Esophagus muscularis mucosa (tissue), 4 donors: ENCODE data around the gene ZFAND4. TPM values are rescaled to one million over a fixed set of nuclear protein-coding genes. Genes with fewer than 3 reads are reported as not detected.
"Not testable (repeated sequence)": the region's sequence is repeated elsewhere in the genome, so short reads cannot be mapped to it uniquely, and the experiment has no call there.

Experiments used
- DNase-seq: peaks from one replicate; pipeline ENCODE4 v3.0.0-alpha.2; 2017; ENCODE audit errors: extremely low spot score
- H3K27ac ChIP-seq, 4 donors: fragments of 200-600 bp; sonication (generic); replicated peaks in 1 of 4; 1 replicate in 3 of 4; 2 replicates in 1 of 4; pipeline ENCODE4 v1.5.1; 2016 to 2019; ENCODE audit warnings: mild to moderate bottlenecking in 1 of 4
- H3K27me3 ChIP-seq, 4 donors: fragments of 200-600 bp; sonication (generic); one replicate each; pipeline versions ENCODE4 v1.5.1 to v1.6.0; 2016 to 2019
- H3K36me3 ChIP-seq, 4 donors: fragments of 200-600 bp; sonication (generic); one replicate each; pipeline ENCODE4 v1.5.1; 2016 to 2019
- H3K4me1 ChIP-seq, 4 donors: fragments of 200-600 bp; sonication (generic); one replicate each; pipeline ENCODE4 v1.5.1; 2016 to 2019
- H3K4me3 ChIP-seq, 4 donors: fragments of 200-600 bp; sonication (generic); 1 replicate in 2 of 4; 2 replicates in 2 of 4; pipeline ENCODE4 v1.5.1; 2016 to 2019; ENCODE audit warnings: mild to moderate bottlenecking in 4 of 4, moderate library complexity in 1 of 4
- H3K9me3 ChIP-seq, 4 donors: fragments of 200-600 bp; sonication (generic); 1 replicate in 3 of 4; 2 replicates in 1 of 4; pipeline ENCODE4 v1.5.1; 2016 to 2019
- EP300 ChIP-seq: sonication (generic); formaldehyde crosslinking; IDR thresholded peaks from one replicate; pipeline ENCODE4 v1.6.1; 2017; ENCODE audit warnings: antibody characterized with exemption
- POLR2A ChIP-seq: fragments of 450-650 bp; IDR thresholded peaks from one replicate; pipeline ENCODE4 v1.6.1; 2017; ENCODE audit warnings: antibody characterized with exemption, moderate library complexity, mild to moderate bottlenecking, low read depth
- POLR2AphosphoS5 ChIP-seq, 2 donors: sonication (generic); formaldehyde crosslinking; IDR thresholded peaks; one replicate each; pipeline ENCODE4 v1.6.1; 2017; ENCODE audit warnings: antibody characterized with exemption in 2 of 2
- WGBS: methylation state at CpG from one replicate; pipeline ENCODE4 v1.1.5; 2018; 5-methylcytosine and 5-hydroxymethylcytosine counted together
- intact Hi-C: fragments of 100-400 bp; cut with DNase I; formaldehyde crosslinking; loops from one replicate; pipeline ENCODE4 v1.15.1; 2023
- total RNA-seq, 4 donors: library from RNA; depleted of rRNA; stranded (reverse); fragments of >200 nt; gene quantifications; one replicate each; pipeline versions ENCODE4 v1.1.0 to v1.2.1, GENCODE V29; 2016
- TF ChIP-seq, protein P1 (sequence below), 3 experiments: fragments of 200-600 bp in 2 of 3; fragments of 450-650 bp in 1 of 3; sonication (generic) in 2 of 3; IDR thresholded peaks; one replicate each; pipeline ENCODE4 v1.5.1; 2017 to 2019; ENCODE audit warnings: antibody characterized with exemption in 3 of 3, mild to moderate bottlenecking in 2 of 3, moderate library complexity in 1 of 3

The ZFAND4 gene
- total RNA-seq, 4 donors from 2014 or later = 12.9 to 18.7 (median 16.7) TPM

DNA sequence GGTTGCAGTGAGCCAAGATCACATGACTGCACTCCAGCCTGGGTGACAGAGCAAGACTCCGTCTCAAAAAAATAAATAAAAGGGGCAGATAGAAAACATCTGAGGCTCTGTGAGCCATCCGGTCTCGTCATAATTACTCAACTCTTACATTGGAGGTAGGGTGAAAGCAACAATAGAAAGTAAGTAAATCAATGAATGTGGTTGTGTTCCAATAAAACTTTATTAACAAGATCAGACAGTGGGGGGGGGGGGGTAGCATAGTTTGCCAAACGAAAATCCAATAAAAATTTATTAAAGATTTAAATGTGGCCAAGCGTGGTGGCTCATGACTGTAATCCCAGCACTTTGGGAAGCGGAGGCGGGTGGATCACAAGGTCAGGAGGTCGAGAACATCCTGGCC, 2.8 kb upstream of the ZFAND4 start:
- 81% methylated on average over 8 of the region's 8 CpGs for WGBS
- TF ChIP-seq, protein P1, sequence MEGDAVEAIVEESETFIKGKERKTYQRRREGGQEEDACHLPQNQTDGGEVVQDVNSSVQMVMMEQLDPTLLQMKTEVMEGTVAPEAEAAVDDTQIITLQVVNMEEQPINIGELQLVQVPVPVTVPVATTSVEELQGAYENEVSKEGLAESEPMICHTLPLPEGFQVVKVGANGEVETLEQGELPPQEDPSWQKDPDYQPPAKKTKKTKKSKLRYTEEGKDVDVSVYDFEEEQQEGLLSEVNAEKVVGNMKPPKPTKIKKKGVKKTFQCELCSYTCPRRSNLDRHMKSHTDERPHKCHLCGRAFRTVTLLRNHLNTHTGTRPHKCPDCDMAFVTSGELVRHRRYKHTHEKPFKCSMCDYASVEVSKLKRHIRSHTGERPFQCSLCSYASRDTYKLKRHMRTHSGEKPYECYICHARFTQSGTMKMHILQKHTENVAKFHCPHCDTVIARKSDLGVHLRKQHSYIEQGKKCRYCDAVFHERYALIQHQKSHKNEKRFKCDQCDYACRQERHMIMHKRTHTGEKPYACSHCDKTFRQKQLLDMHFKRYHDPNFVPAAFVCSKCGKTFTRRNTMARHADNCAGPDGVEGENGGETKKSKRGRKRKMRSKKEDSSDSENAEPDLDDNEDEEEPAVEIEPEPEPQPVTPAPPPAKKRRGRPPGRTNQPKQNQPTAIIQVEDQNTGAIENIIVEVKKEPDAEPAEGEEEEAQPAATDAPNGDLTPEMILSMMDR (IDR thresholded peaks at IDR 0.05) = no peak
- no peak for DNase-seq

DNA sequence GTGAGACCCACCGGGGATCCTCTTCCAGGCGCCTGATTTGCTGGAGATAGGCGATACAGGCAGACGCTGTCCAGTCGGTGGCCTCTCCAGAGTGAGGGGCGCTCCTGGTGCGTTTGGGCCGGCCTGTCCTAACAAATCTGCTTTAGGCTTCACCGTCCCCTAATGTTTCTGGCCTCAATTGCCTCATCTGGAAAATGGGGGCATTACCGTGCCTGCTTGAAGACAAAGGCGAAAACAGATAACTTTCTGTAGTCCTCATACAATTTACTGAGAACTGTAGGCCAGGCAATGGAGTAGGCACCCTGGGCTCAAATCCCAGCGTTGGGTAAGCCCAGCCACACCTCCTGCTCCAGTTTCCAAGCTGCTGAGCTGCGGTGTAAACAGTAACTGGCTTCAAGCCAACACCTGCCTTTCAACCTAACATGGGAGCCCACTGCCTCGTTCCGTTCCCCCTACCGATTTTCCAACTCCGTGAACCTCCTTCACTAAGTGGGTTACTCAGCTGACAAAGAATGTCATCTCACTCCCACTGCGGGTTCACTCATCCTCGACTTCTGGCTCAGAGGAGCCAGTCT, 589 bp upstream of the ZFAND4 start:
- 54% methylated on average over 17 of the region's 19 CpGs for WGBS
- Histone ChIP-seq H3K27me3 (no peaks in the 10 kb centered on the region), H3K36me3 (no peaks in the 10 kb centered on the region), H3K9me3 (no peaks in the 10 kb centered on the region), H3K27ac (peak overlapping the region; percentile 83 to 90 (median 86)), H3K4me1 (peaks cover 11 to 20% (median 15%) of the 10 kb centered on the region in 4 donors), H3K4me3 (peak overlapping the region; percentile 72 to 85 (median 74))
- DNase-seq = no peak
- intact Hi-C loops = loop anchor here (5.0 to 10.0 kb wide), 2 partner anchors 52 to 206 kb away; partner anchors contain the start of gene WASHC2C
- TF ChIP-seq, protein P1 (IDR thresholded peaks at IDR 0.05) = no peak
- no peak for TF ChIP-seq EP300
- TF ChIP-seq POLR2A = no peak
- TF ChIP-seq POLR2AphosphoS5 (IDR thresholded peaks at IDR 0.05) = no peak

More for the DNA sequence above, 2.8 kb upstream of the ZFAND4 start:
- Histone ChIP-seq H3K4me3 (no peak overlapping the region), H3K9me3 (no peaks in the 10 kb centered on the region), H3K4me1 (peaks cover 11 to 20% (median 15%) of the 10 kb centered on the region in 4 donors), H3K27me3 (no peaks in the 10 kb centered on the region), H3K36me3 (no peaks in the 10 kb centered on the region), H3K27ac (no peak overlapping the region)
- intact Hi-C loops = loop anchor here (10.0 kb wide), 1 partner anchor 49 kb away; the partner anchor contains the start of gene WASHC2C

DNA sequence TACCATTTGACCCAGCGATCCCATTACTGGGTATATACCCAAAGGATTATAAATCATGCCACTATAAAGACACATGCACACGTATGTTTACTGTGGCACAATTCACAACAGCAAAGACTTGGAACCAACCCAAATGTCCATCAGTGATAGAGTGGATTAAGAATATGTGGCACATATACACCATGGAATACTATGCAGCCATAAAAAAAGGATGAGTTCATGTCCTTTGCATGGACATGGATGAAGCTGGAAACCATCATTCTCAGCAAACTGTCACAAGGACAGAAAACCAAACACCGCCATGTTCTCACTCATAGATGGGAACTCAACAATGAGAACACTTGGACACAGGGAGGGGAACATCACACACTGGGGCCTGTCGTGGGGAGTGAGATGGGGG, 1.3 kb downstream of the ZFAND4 start:
- H3K27ac ChIP-seq, H3K9me3 ChIP-seq, DNase-seq, H3K36me3 ChIP-seq, H3K27me3 ChIP-seq: not testable (repeated sequence)
- intact Hi-C loops = loop anchor here (5.0 to 10.0 kb wide), 2 partner anchors 54 to 204 kb away; partner anchors contain the start of gene WASHC2C
- H3K4me1 ChIP-seq = peaks cover 11 to 20% (median 15%) of the 10 kb centered on the region in 4 donors
- WGBS = 86% methylated on average over 4 of the region's 4 CpGs
- peak overlapping the region; percentile 72 to 85 (median 74) for H3K4me3 ChIP-seq

GRCh38 chr10:45669897-45670296, 2.7 kb downstream of the ZFAND4 start:
- intact Hi-C loops = loop anchor here (5.0 to 10.0 kb wide), 3 partner anchors 55 to 203 kb away; partner anchors contain the start of gene WASHC2C
- WGBS = 83% methylated on average over 3 of the region's 3 CpGs
- H3K9me3 ChIP-seq, H3K4me3 ChIP-seq, H3K27ac ChIP-seq, H3K36me3 ChIP-seq, DNase-seq, H3K27me3 ChIP-seq: not testable (repeated sequence)
- H3K4me1 ChIP-seq = peaks cover 11 to 20% (median 15%) of the 10 kb centered on the region in 4 donors

- 81% methylated on average over 2 of the region's 2 CpGs for WGBS
- H3K4me3 ChIP-seq = no peak overlapping the region
- H3K27ac ChIP-seq = no peak overlapping the region
- H3K9me3 ChIP-seq = no peaks in the 10 kb centered on the region
- TF ChIP-seq, protein P1 (IDR thresholded peaks at IDR 0.05) = no peak
- no peak for TF ChIP-seq EP300
- no peak for TF ChIP-seq POLR2A
- no peak for TF ChIP-seq POLR2AphosphoS5 (IDR thresholded peaks at IDR 0.05)
- intact Hi-C loops = no loop called here
- no peaks in the 10 kb centered on the region for H3K27me3 ChIP-seq
- peaks cover 0 to 7% (median 0%) of the 10 kb centered on the region in 4 donors for H3K4me1 ChIP-seq
- H3K36me3 ChIP-seq = peaks cover 0 to 24% (median 4%) of the 10 kb centered on the region in 4 donors
- DNase-seq = no peak
These were observed 11.6 kb downstream of the ZFAND4 start for GRCh38 chr10:45660876-45661411.
